ENCODE results near the gene CEBPB. TPM values are rescaled to one million over a fixed set of nuclear protein-coding genes. Genes with fewer than 3 reads are reported as not detected.
A peak's percentile ranks its signal among the peaks of the same experiment; 100 is the strongest.

Gene CEBPB
- total RNA-seq, 1 experiment from 2014 or later = 22.6 TPM

- H3T11ph ChIP-seq (ENCODE audit: low read length) = no peak overlapping the region
- H3K36me3 Mint-ChIP-seq (ENCODE audit: insufficient read depth in 1 of 3, low read depth in 3 of 3) = no peaks in the 10 kb centered on the region
- peak overlapping the region; percentile 62 for H3K18ac ChIP-seq (ENCODE audit: insufficient read length, low read depth, low read length)
- no peak overlapping the region for H4K8ac ChIP-seq (replicated peaks; ENCODE audit: insufficient read length, low read depth, low read length)
- H3K79me1 ChIP-seq (ENCODE audit: insufficient read depth, low read depth, low read length, poor library complexity, severe bottlenecking) = no peaks in the 10 kb centered on the region
- H3K56ac ChIP-seq (ENCODE audit: insufficient read length, low read depth, low read length) = no peak overlapping the region
- H3K79me2 ChIP-seq (ENCODE audit: insufficient read depth, low read length) = no peaks in the 10 kb centered on the region
- no peaks in the 10 kb centered on the region for H3K27me3 ChIP-seq (ENCODE audit: insufficient read depth, low read length)
- no peak overlapping the region for H2AFZ ChIP-seq (ENCODE audit: low read length)
- no peak overlapping the region for H2BK5ac ChIP-seq (ENCODE audit: insufficient read length, low read length)
- H2BK20ac ChIP-seq (ENCODE audit: low read depth, low read length, poor library complexity, severe bottlenecking) = no peak overlapping the region
- DNase-seq = no peak
- no peaks in the 10 kb centered on the region for H3K23me2 ChIP-seq (ENCODE audit: insufficient read length, low read depth, low read length, poor library complexity, severe bottlenecking)
- H3K23ac ChIP-seq (ENCODE audit: insufficient read length, low read depth, low read length) = no peak overlapping the region
- H4K20me1 ChIP-seq (ENCODE audit: control insufficient read depth, insufficient read depth, insufficient read length) = no peaks in the 10 kb centered on the region
- H2AK5ac ChIP-seq (ENCODE audit: insufficient read length, low read length) = no peak overlapping the region
- H3K4ac ChIP-seq (ENCODE audit: low read depth, low read length) = no peak overlapping the region
- no peak overlapping the region for H2BK15ac ChIP-seq (ENCODE audit: low read depth, low read length)
- H4K91ac ChIP-seq (ENCODE audit: insufficient read length, low read depth, low read length) = no peak overlapping the region
- no peaks in the 10 kb centered on the region; a peak in 1 of 5 replicates for H3K9me3 Mint-ChIP-seq
- no peak overlapping the region for H2BK12ac ChIP-seq (ENCODE audit: insufficient read length, low read depth, low read length)
- H4K5ac ChIP-seq (ENCODE audit: insufficient read length, low read depth, low read length) = no peak overlapping the region
- peaks cover 2% of the 10 kb centered on the region; the same call in 1 of the 2 replicates for H3K27me3 Mint-ChIP-seq (ENCODE audit: low read depth)
- WGBS (ENCODE audit: extremely low coverage, insufficient read length, low lambda C conversion rate) = no CpG with 5 or more reads among the region's 9 CpGs
- H3K4me1 ChIP-seq (ENCODE audit: insufficient read depth, low read length) = no peaks in the 10 kb centered on the region; the same call in 1 of the 2 replicates
- H3K9ac ChIP-seq (ENCODE audit: extremely low read depth, insufficient read length, low read length) = no peak overlapping the region
- TF ChIP-seq CTCF (conservative IDR thresholded peaks at IDR 0.05) = no peak
- H3K27ac ChIP-seq (ENCODE audit: insufficient read length, low read depth, low read length) = no peak overlapping the region
- peaks cover 15 to 29% of the 10 kb centered on the region in 2 experiments for H3K4me1 Mint-ChIP-seq
- no peak overlapping the region; a peak in 1 of 7 replicates for H3K27ac Mint-ChIP-seq
- H3K4me3 Mint-ChIP-seq = no peak overlapping the region
- no peaks in the 10 kb centered on the region for H3K9me3 ChIP-seq (ENCODE audit: control insufficient read depth, low read depth, low read length)
- no peak overlapping the region for H3K14ac ChIP-seq (ENCODE audit: insufficient read depth, low read length)
- H2BK120ac ChIP-seq (ENCODE audit: low read depth, low read length, poor library complexity, severe bottlenecking) = no peak overlapping the region
- H3K4me2 ChIP-seq (ENCODE audit: insufficient read depth, insufficient read length, low read length) = no peak overlapping the region
Measured at GRCh38 chr20:50215926-50216325, 25.3 kb downstream of the CEBPB start.
